GM12892 (cell line): ENCODE measurements around the gene KTN1.

Source experiments
- DNase-seq: peaks from one replicate; pipeline ENCODE4 v3.0.0; 2011; ENCODE audit not compliant: insufficient read length
- FAIRE-seq: peaks from 2 replicates; lab custom pipeline; 2011; peaks lifted over from hg19 to GRCh38; lab: Jason Lieb, UNC
- POLR2A ChIP-seq: IDR thresholded peaks from 2 replicates; pipeline ENCODE4 v1.6.1; 2011; ENCODE audit warnings: low read depth, low read length, control low read depth
- POLR2AphosphoS5 ChIP-seq: IDR thresholded peaks from 2 replicates; pipeline ENCODE4 v1.6.1; 2011; ENCODE audit warnings: low read depth, low read length, control low read depth
- TAF1 ChIP-seq: IDR thresholded peaks from 2 replicates; pipeline ENCODE4 v1.6.1; 2011; ENCODE audit warnings: low read depth, mild to moderate bottlenecking, control low read depth, low read length, borderline replicate concordance

KTN1 gene

DNA sequence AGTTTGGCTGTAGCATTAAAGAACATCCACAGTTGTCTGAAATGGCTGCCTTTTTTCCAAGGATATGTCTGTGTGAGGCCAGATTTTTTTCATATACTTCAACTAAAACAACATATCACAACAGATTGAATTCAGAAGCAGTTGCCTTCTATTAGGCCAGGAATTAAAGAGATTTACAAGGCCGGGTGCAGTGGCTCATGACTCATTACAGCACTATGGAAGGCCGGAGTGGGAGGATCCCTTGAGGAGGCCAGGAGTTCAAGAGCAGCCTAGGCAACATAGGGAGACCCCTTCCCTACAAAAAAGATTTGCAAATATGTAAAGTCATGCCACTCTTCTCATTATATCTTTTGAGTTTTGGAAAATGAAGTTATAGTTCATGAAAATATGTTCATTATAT, 108.6 kb downstream of the KTN1 start:
- FAIRE-seq: no peak
- no peak for TF ChIP-seq POLR2AphosphoS5
- TF ChIP-seq TAF1: no peak
- TF ChIP-seq POLR2A: no peak
- DNase-seq: no peak

DNA sequence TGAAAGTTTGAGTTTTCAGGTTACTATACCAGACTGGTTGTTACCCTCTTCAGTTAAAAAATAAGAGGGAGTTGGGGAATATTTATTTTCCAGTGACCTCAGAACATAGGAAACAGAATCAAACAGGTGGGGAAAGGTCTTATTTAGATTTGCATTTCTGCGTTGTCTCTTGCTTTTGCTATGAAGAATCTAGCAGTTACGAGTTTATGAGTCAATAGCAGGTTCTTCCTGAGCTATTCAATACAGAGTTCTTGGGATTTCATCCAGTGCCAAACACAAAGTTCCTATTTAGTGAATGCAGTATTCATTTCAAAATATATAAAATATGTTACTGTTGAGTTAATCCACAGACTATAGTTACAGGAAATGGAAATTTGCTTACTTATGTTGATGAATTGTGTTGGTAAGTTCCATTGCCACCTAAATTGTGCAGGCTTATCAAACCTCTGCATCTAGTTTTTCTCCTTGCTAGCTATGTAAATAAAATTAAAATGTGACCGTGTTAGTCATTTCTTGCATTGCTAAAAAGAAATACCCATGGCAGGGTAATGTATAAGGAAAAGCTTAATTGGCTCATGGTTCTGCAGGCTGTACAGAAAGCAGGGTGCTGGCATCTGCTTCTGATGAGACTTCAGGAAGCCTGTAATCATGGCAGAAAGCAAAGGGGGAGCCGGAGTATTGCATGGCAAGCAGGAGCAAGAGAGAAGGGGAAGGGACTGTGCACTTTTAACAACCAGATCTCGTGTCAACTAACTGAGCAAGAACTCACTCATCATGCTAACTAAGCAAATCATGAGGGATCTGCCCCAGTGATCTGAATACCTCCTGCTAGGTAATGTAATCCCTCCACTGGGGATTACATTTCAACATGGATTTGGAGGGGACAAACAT, 110.2 kb downstream of the KTN1 start:
- DNase-seq (no peak), FAIRE-seq (peak; percentile 62)
- no peak for TF ChIP-seq POLR2AphosphoS5

DNA sequence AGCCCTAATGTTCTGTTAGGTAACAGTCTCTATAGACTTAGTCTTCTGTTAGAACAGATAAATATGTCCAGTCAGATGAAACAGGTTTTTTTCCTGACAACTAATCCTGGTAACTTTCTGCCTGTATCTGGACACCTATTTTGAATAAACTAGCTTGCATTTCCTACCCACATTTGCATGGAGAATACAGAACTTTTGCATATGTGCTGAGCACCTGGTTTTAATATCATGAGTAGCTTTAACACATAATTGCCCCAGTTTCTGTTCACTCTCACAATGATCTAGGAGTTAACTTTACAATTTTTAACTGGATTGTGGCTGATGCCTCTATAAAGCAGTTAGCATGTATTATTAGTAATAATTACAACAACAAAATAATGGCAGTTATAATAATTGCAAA, 111.7 kb downstream of the KTN1 start:
- no peak for DNase-seq
- no peak for TF ChIP-seq POLR2A
- FAIRE-seq: peak; percentile 62

DNA sequence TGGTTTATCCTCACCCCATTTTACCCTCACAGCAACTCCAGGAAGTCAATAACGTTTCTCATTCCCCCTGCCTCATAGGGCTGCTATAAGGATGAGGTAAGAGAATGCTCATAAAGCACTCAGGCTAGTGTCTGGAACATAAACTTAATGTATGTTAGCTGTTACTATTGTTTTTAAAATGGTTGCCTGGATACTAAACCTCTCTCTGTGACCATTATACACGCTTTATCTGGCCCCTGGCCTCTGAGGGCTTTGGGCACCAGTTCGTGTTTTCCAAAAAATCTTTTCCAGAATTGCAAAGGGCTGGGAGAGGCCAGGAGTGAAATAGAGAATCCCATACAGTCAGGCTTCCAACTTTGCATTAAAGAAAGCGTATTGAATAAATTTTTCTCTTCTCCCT, 113.9 kb downstream of the KTN1 start:
- FAIRE-seq (no peak), DNase-seq (no peak)
- TF ChIP-seq POLR2A: no peak

DNA sequence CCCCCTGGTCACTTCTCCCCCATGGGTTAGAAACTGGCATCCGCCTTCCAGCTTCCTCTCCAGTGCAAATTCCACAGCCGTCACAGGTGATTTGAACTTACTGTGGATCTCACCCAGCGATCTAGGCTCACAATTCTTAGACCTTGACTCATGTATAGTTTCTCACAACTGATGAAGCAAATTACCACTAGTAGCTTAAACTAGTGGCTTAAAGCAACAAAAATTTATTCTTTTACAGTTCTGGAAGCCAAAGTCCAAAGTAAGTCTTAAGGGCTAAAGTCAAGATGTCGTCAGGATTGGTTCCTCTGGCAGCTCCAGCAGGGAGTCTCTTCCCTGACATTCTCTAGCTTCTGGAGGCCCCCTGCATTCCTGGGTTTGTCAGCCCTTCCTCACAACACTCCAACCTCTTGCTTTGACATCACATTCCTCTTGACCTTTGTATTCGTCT, 117.4 kb downstream of the KTN1 start:
- FAIRE-seq (no peak), DNase-seq (no peak)
- TF ChIP-seq POLR2A (no peak), POLR2AphosphoS5 (no peak), TAF1 (no peak)

DNA sequence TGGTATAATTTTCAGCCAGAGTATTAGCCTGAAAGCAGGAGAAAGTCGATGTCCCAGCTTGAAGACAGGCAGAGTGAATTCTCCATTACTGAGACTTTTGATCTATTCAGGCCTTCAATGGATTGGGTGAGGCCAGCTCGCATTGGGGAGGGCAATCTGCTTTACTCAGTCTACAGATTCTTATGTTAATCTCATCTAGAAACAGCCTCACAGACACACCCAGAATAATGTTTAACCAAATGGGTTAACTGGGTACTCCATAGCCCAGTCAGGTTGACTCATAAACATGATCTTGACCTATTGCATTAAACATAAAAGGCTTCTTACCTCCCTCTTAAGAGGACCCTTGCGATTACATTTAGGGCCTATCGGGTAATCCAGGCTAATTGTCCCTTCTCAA, 118.0 kb downstream of the KTN1 start:
- FAIRE-seq (no peak), DNase-seq (no peak)
- TF ChIP-seq TAF1: no peak

DNA sequence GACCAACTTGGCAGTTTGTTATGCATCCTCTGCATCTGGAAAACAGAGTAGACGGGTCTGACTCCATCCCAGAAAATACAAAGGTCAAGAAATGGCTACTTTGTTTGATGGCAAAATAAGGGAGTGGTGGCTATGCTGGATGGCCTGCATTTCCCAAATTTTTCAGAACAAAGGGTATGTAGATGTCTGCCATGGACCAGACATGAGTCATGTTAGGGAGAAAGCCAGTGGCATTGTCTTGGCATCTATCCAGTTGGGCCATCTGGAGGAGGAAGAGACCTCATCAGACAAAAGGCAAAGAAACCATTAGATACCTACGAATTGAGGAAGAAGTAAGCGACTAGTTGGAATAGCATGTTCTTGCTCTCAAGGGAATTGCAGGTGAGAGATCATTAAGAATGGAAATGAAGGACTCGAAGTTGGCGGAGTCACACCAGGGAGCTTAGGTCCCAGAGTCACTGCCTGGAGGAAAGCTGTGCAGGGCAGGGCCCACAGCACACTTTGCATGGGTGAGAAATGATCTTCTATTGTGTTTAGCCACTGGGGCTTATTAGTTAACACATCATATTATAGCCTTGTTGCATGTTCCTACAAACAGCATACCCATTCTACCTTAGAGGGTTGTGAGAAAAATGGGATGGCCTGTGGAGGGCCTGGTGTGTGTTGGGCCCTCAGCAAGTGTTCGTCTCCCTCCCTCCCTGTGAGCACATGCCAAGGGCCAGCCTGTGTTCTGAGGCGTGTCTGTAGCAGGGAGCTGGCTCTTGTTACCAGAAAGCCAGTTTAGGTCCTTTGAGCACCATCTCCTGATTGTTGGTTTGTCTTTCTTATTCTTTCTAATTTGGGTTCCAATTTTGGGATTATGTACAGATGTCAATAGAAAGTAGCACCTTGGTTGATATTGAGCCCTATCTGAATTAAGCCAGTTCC, 119.4 kb downstream of the KTN1 start:
- no peak for TF ChIP-seq TAF1
- no peak for TF ChIP-seq POLR2A
- no peak for DNase-seq
- FAIRE-seq: no peak

DNA sequence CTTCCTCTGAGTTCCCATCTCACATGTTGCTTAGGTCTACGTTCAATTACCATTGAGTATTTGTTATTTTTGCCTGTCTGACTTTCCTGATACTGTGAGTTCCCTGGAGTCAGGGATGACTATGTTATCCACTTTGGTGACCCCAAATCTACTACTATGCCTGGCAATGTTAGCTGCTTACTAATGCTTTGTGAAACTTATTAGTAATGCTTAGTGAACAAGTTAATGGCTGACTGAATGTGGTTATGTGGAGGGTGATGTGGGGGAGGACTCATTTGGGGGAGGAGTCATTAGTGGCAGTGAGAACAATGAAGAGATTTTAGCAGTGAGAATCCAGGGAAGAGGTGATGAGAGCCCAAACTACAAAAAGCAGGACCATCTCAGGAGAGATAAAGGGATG, 121.6 kb downstream of the KTN1 start:
- peak; percentile 27 for FAIRE-seq

DNA sequence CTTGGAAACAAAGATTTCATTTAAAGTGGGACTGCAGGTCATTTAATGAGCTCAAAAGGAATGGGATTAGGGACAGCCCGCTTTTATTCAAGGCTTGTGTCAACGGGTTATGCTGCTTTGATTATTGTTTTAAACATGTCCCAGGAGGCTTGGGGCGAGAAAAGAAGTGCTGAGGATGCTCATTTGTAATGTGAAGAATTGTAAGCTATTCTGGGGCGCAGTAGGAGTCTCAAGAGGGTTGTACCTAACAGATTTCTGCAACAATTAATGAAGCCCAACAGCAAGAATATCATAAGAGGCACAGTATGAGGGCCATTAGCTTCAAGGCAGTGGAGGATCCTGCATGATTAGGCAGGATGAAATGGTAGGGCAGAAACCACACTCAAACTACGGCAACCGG, 122.5 kb downstream of the KTN1 start:
- TF ChIP-seq TAF1 (no peak), POLR2A (no peak), POLR2AphosphoS5 (no peak)
- no peak for FAIRE-seq
- DNase-seq: no peak

More for the DNA sequence above, 121.6 kb downstream of the KTN1 start:
- no peak for DNase-seq
- TF ChIP-seq POLR2A (no peak), POLR2AphosphoS5 (no peak)

DNA sequence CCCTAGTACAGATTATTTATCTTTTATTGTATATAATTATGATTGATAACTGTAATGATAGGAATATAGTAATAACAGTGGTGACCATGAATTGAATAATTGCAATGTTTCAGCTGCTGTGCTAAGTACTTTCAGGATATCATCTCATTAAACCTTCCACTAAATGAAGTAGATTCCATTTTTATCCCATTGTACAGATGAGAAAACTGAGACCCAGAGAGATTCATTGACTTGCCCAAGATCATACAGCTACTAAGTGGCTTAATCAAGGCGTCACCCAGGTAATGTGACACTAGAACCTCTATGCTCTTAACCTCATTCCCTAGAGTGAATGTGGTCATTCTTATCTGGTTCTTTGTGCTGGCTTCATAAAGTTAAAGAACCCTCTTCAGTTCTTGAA, 124.6 kb downstream of the KTN1 start:
- TF ChIP-seq POLR2A (no peak), TAF1 (no peak), POLR2AphosphoS5 (no peak)
- DNase-seq: no peak
- no peak for FAIRE-seq

DNA sequence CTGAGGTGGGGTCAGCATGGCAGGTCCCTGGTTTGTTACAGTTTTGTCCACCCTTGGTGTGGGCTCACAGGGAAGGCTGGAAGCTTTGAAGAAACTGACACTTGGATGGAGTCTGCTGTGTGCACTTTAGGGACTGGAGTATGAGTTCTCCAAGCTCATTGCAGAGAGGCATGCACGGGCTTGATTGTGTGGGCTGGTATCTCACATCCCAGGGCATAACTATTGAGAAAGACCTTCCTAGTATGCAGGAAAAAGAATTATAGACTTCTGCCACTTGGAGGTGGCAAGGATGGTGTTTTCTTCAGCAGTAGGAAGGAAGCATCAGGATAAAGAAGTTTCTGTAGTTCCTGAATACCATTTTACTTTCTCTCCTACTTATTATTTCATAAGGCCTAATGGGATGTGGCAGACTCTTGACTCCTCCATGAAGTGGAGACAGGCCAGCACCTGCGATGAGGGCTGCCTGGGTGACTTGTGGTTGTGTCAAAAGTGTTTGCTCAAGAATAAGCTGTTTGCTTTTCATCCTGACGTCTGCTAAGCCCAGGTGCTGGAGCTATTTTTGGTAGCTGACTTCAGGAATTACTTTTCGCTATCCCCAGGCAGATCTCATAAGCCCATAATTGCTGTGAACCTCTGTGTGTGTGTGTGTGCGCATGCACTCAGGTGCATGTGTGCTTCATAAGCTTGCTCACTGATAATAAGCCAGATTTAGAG, 125.8 kb downstream of the KTN1 start:
- no peak for FAIRE-seq
- no peak for DNase-seq
- TF ChIP-seq POLR2A (no peak), TAF1 (no peak), POLR2AphosphoS5 (no peak)

DNA sequence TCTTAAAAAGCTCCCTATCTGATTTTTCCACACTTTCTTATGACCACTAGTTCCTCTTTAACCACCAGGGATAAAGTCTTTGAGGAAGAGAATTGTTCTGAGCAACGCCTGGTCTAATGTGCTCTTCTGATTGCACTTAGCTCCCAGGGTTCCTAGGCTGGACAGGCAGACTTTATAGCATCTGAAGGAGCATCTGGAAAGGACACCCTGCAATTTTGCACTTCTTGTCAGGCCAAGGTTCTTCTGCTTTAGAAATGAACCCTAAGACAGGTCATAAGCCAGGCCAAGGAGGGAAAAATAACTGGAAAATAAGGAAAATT, 126.3 kb downstream of the KTN1 start:
- FAIRE-seq (no peak), DNase-seq (no peak)
- TF ChIP-seq TAF1 (no peak), POLR2A (no peak), POLR2AphosphoS5 (no peak)
